Mammary epithelial cell (primary cell): Measurements from ENCODE around the gene DEXI.

Source experiments
- CTCF ChIP-seq, 2 donors: IDR thresholded peaks in 1 of 2; conservative IDR thresholded peaks in 1 of 2; 2 replicates each; pipeline ENCODE4 v1.5.1; 2011 to 2012; ENCODE audit warnings: inconsistent platforms in 2 of 2, low read length in 2 of 2, mild to moderate bottlenecking in 2 of 2, control low read depth in 1 of 2, low read depth in 1 of 2; ENCODE audit not compliant: insufficient read depth in 1 of 2; ENCODE audit errors: extremely low read depth in 1 of 2
- EZH2 ChIP-seq: IDR thresholded peaks from 2 replicates; pipeline ENCODE4 v1.6.1; 2012; ENCODE audit warnings: low read length, inconsistent platforms, borderline replicate concordance

GRCh38 chr16:10897134-10897533, 45.1 kb downstream of the DEXI start:
- TF ChIP-seq CTCF (conservative IDR thresholded peaks at IDR 0.05 in 1 of 2, IDR thresholded peaks at IDR 0.05 in 1 of 2; ENCODE audit: extremely low read depth in 1 of 2, insufficient read depth in 1 of 2, low read depth in 1 of 2, low read length in 2 of 2) (no peak), EZH2 (no peak)
